GM11168 (cell line): ENCODE measurements around the gene BPTF.
"Not testable (repeated sequence)": the region's sequence is repeated elsewhere in the genome, so short reads cannot be mapped to it uniquely, and the experiment has no call there.

Experiments used
- in situ Hi-C: fragments of 300-500 bp; cut with MboI; formaldehyde crosslinking; loops from one replicate; pipeline ENCODE4 v1.12.0; 2022; ENCODE audit warnings: low sequenced_read_pairs; ENCODE audit not compliant: unreplicated experiment

Gene BPTF

DNA sequence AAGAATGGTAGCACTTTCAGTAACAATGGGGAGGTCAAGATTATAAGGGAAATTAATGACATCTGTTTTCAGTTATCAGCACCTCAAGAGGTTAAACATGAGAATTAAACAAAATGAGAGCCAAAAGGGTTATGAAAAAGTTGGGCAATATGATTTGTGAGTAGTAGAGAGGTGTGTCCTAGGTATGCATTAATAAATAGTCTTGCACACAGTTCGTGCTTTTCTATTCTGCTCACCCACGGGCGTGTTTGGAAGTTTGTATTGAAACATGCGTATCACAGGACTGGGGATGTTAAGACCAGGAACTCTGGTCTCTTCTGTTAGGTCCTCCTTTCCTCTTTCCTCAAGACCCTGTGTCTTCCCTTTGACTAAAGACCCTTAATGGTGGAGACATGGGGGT lies 6.0 kb downstream of the BPTF start:
- in situ Hi-C loops: no loop called here

DNA sequence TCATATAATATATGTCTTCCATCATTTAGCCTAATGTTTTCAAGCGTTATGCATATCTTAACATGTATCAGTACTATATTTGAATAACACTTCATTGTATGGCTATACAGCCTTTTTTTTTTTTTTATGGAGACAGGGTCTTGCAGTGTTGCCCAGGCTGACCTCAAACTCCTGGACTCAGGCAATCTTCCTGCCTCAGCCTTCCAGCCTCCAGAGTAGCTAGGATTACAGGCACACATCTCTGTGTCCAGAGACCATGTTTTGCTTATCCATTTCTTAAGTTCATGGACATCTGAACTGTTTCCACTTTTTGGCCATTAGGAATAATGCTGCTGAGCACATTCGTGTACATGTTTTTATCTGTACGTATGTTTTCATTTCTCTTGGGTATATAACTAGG lies 7.8 kb downstream of the BPTF start:
- in situ Hi-C loops: no loop called here

DNA sequence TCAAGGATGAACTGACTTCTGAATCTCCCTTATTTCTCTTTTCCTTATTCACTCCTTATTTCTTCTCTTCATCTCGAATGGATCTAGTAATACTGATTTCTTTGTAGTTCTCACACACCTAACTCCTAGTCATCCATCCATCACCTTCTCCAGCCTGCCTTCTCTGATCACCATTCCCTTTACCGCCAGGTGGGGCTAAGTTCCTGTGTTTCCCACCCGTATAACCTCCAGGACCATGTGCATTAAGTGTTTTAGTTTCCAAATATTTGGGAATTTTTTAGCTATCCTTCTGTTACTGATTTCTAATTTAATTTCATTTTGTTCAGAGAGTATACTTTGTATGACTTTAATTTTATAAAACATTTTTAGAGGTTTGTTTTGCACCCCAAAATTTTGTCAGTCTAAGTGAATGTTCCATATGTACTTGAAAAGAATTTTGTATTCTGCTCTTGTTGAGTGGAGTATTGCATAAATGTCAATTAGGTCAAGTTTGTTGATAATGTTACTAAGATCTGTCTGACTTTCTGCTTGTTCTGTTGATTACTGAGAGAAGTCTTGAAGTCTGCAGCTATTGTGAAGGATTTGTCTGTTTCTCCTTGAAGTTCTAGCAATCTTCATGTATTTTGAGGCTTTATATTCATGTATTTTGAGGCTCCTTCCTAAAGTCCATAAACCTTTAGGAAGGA lies 8.8 kb downstream of the BPTF start:
- in situ Hi-C loops: no loop called here

DNA sequence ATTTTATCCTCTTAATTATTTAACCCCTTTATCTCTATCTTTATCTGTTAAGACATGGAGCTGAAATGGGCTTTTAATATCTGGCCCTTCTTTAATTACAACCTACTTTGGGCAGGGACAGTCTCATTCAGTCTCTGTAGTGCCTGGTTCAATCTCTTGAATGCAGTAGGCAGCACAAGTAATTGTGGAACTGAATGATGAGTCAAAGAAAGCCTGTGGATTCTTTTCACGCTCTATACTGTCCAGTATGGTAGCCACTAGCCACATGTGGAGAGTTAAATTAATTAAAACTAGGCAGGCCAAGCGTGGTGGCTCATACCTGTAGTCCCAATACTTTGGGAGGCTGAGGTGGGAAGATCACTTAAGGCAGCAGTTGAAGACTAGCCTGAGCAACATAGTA lies 9.3 kb downstream of the BPTF start:
- in situ Hi-C loops: no loop called here

DNA sequence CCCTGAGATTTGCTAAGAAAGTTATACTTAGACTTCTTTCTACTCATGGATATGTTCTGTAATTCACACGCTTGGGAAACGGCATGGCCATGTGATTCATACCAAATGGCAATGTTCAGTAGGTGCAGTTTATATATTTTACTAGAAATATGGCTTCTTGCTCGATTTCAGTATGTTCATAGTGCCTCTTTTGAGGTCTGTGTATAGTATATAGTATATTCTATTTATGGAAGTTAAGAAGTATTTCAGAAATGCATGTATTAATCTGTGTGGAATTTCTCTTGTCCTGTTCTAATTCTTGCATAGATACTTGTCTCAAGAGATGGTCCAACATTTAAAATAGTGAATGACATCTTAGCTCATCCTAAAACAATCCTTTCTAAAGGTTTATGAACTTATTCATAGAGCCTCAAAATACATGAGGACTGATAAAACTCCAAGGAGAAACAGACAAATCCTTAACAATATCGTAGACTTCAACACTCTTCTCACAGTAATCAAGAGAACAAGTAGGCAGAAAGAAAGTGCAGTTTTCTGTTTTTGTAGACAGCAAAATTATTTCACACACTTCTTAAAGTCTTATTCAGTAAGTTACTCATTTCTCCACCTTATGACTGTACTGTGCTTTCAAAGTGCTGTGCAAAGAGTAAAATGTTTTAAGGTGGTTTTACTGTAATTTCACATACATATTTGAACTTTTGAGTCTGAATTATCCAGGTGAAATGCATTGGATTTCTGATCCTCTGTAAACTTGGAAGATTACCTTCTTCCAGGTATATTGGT lies 11.1 kb downstream of the BPTF start:
- in situ Hi-C loops: no loop called here

DNA sequence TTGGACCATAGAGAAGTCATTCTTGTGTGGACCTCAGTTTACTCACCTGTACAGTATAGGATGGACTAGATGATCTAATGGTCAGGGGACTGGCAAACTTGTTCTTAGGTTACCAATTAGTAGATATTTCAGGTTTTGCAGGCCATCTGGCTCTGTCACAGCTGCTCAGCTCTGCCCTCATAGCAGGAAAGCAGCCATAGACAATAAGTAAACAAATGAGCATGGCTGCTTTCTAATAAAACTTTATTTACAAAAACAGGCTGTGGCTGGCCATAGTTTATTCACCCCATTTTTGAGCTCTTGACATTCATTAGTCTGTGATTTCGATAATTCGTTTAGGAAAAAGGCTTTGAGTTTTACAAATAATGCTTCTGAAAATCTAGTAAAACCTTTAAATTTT lies 12.7 kb downstream of the BPTF start:
- in situ Hi-C loops: no loop called here

DNA sequence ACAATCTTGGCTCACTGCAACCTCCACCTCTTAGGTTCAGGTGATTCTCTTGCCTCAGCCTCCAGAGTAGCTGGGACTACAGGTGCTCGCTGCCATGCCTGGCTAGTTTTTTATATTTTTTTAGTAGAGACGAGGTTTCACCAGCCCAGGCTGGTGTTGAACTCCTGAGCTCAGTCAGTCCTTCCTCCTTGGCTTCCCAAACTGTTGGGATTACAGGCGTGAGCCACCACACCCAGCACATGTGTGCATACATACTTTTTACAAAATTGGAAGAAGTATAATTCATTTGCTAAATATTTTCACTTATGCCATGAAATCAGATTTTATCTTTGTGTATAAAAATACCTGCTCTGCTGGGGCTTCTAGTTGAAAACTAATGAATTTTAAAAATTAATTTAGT lies 13.2 kb downstream of the BPTF start:
- in situ Hi-C loops: no loop called here

DNA sequence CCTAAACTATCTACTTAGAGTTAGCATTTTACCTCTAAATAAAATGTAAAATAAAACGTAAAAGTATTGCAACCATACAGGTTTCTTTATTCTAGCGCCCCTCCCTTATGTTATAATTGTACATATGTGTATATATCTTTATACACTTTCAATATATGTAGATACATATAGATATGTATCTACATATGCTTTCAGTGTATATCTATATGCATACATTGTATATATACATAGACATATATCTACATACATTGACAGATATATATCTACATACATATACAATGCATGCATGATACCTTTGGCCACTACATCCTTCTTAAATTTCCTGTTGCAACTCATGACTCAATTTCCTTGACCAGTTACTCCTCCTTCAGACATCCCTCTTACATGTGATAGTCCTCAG lies 16.7 kb downstream of the BPTF start:
- in situ Hi-C loops: no loop called here

DNA sequence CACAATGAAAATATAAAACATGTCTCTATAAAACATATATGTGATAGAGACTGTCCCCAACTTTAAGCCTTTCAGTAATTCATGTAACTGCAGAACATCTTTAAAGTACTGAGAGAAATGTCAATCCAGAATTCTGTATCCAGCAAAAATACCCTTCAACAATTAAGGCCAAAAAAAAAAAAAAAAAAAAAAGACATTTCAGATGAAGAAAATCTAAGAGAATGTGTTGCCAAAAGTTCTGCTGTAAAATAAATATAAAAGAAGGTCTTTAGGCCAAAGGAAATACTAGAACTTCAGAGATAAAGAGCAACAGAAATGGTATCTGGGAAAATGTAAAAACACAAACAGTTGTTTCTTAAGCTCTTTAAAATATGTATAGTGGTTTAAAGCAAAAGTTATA lies 17.3 kb downstream of the BPTF start:
- in situ Hi-C loops: no loop called here

DNA sequence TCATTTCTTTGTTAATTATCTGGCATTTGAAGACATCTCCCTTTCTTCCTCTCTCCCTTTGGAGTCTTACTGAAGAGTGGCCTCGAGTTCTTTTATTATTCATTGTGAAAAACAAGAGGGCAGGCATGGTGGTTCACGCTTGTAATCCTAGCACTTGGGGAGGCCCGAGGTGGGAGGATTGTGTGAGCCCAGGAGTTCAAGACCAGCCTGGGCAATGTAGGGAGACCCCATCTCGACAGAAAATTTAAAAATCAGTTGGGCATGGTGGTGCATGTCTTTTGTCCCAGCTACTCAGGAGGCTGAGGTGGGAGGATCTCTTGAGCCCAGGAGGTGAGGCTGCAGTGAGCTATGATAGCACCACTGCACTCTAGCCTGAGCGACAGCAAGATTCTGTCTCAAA lies 20.1 kb downstream of the BPTF start:
- in situ Hi-C loops: no loop called here

DNA sequence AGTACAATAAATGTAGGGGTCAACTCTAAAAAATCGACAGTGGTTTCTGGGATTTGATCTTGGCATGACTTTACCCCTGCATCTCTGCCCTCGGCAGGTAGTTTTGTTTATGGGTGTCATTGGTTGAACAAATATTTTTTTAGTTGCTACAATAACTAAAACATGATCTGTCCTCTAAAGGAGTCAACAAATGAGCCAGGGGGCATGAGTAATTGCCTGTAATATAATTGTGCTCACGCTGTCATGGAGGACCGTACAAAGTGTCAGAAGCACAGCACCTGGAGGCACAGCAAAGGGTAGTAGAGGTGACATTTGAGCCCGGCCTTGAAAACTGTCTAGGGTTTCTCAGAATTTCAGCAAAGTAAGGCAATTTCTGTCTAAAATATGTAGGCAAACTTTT lies 22.9 kb downstream of the BPTF start:
- in situ Hi-C loops: not testable (repeated sequence)

DNA sequence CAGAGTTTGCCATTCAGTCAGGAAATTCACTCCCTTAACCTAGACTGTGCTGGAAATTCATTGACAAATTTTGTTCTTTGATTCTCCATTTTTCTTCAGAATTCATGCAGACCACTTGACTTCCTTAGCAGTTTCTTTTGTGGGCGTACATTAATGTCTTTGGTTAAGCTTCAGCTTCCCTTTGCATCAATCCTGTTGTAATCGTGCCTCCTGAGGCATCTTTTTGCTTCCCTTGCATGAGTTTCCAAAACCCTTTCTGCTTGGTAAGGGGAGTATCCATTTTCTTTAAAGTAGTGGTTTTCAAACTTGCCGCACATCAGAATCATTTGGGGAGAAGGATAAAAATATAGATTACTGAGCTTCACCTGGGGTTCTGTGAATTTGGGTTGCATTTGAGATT lies 23.5 kb downstream of the BPTF start:
- in situ Hi-C loops: not testable (repeated sequence)

DNA sequence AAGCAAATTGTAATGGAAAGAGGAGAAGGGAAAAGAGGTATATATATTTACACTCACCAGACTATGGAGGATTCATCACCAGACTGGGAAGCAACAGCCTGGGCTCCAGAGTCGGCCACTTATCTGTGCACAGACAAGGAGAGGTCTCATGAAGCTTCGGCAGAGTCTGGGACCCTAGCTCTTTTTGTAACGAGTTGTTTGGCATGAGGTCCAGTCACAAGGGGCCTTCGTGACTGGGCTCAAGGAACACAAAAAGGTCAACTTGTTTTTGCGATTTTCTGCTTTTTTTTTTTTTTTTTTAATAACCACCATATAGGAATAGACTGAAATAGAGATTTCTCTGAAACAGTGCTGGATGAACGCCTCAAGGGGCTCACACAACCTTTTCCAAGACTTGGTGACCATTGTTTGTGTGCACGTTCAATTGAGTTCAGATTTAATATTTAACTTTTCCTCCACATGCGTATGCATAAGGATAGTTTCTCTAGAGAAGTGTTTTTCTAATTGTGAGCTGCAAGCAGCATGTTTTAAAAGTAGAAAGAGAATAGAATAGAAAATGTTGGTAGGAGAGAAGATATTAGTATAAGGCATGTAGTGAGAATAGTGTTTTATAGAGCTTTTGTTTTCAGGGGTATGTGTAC lies 25.8 kb downstream of the BPTF start:
- in situ Hi-C loops: no loop called here

DNA sequence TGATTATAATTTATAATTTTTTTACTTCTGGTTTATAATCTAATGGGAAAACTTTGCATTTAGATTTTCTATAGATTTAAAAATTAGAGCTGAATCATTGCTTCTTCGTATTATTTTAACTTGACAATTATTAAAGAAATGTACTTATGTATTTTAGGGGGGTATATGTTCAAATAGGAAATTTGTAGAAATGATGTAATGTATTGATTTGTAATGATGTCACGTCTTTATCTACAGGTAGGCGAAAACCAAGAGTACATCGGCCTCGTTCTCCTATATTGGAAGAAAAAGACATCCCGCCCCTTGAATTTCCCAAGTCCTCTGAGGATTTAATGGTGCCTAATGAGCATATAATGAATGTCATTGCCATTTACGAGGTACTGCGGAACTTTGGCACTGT lies 28.4 kb downstream of the BPTF start:
- in situ Hi-C loops: no loop called here

DNA sequence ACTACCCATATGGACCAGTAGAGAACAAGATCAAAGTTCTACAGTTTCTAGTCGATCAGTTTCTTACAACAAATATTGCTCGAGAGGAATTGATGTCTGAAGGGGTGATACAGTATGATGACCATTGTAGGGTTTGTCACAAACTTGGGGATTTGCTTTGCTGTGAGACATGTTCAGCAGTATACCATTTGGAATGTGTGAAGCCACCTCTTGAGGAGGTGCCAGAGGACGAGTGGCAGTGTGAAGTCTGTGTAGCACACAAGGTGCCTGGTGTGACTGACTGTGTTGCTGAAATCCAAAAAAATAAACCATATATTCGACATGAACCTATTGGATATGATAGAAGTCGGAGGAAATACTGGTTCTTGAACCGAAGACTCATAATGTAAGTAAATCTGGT lies 29.1 kb downstream of the BPTF start:
- in situ Hi-C loops: no loop called here

DNA sequence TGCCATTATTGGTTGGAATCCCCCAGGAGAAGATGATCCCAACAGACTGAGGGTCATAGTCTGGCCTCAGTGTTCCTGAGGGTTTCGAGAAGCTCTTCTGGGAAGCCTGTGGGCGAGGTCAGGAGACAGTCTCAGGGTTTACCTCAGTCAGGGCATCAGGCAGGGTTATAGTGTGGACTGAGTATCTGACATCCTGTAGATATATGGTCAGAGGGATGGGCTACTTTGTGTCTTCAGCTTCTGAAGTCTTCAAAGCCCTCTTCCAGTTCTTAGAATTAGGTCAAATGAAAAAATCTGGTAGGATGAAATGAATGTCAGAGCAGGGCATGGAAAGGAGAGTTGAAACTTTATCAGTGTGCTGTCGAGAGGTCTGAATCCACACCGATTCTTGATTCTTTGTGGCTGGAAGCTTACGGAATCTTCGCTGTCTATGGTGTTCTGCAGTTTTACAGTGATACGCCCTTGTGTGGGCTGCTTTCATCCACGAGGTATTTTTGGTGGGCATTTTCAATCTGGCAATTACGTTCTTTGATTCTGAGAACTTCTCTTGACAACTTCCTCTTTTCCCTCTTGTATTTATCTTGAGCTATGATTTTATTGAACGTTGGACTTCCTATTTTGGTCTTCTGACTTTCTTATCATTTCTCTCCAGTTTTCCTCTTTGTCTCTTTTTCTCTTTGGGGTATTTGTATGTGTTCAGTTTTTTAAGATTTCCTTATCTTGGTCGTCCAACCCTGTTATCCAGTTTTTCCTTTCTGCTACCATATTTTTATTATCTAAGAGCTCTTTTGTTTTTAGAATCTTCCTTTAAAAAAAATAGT lies 30.4 kb downstream of the BPTF start:
- in situ Hi-C loops: no loop called here

DNA sequence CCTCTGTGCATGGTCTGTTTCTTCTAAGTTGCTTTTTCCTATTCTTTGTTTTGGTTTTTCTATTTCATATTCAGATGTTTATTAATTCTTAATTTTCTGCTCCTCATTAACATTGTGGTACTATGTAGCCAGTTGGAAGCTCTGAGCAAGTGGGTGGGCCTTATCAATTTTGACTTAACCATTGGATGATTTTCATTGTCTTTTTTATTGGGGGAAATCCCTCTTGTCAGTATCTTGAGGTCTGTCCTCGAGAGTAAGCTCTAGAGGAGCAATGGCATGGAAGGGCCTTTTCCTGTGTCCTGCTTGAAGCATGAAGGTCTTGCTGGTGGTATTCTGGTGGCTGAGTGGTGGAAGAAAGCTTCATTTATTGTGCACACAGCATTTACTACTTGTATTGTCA lies 31.1 kb downstream of the BPTF start:
- in situ Hi-C loops: not testable (repeated sequence)

DNA sequence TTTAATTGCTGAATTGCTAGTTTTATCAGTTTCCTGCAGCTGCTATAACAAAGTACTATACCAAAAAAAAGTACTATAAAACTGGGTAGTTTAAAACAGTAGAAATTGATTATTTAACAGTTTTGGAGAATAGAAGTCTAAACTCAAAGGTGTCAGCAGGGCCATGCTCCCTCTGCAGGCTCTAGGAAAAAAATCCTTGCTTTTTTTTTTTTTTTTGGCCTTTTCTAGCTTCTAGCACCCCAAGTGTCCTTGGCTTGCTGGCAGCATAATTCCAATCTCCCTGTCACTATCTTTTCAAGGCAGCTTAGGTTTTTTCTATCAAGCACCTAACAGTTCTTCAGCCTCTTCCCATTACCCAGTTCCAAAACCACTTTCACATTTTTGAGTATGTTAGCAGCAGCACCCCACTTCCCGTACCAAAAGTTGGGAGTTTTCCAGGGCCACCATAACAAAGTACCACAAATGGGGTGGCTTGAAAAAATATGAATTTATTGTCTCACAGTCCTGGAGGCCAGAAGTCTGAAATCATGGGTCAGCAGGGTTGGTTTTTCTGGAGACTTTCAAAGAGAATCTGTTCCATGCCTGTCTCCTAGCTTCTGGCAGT lies 37.4 kb downstream of the BPTF start:
- in situ Hi-C loops: no loop called here

DNA sequence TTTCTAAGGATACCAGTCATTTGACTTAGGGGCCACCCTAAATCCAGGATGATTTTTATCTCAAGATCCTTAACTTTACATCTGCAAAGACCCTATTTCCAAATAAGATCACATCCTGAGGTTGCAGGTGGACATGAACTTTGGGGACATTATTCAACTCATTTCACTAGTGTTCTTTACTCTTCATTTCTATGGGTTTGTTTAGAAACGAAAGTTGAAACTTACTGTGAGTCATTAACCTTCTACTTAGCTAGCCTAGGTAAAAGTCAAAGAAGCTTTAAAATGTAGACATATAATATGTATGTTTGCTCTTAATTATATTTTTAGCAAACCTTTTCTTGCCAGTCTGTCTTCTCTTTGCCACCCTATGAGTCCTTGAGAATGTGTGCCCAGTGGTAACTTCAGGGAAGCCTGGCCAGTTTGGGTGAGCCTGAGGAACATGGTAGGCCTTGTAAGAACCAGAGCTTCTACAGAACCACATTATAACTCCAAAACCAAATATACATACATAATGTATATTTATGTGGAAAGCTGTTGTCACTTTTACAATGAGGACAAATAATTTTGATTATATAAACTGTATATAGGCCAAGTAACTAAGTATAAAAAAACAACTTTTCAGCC lies 38.4 kb downstream of the BPTF start:
- in situ Hi-C loops: no loop called here

DNA sequence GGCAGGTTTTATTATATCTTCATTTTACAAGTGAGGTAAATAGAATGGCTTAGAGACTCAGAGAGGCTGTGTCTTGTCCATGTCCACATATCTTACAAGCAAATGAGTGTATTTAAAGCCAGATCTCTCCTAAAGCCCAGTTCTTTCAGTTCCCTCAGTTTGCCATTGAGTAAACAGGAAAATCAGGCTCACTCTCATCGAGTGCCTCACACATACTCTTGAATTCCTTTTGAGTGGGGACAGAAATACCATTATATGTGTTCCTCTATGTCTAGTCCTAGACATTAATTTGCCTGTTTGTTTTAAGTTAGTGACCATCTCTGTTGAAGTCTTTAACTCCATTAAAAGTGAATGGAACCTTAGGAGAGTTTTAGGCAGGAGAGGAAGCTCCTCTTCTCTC lies 40.1 kb downstream of the BPTF start:
- in situ Hi-C loops: no loop called here
